A549 (cell line): Measurements from ENCODE around the gene FCN1. TPM values are rescaled to one million over a fixed set of nuclear protein-coding genes. Genes with fewer than 3 reads are reported as not detected.

Experiments used
- ATAC-seq, 2 experiments: fragments of 200-7000 bp in 1 of 2; fragments of >200 bp in 1 of 2; cut with Nextera tagmentation in 1 of 2; cut with Tn5 transposase in 1 of 2; 3 replicates each; pipeline versions ENCODE4 v1.8.0 to v1.9.1; 2018 to 2020; ENCODE audit warnings: mild to moderate bottlenecking in 1 of 2, moderate library complexity in 1 of 2
- CTCF ChIA-PET: fragments of 300-600 bp; sonication (Branson Sonifier 250); formaldehyde crosslinking; extraction: SDS; loops from one replicate; lab custom pipeline; 2021; ENCODE audit warnings: antibody characterized with exemption, inconsistent platforms; lab: Yijun Ruan, JAX
- POLR2A ChIA-PET: fragments of 350-600 bp; formaldehyde crosslinking; extraction: SDS; loops from one replicate; lab custom pipeline; 2021; ENCODE audit warnings: antibody characterized with exemption, inconsistent platforms; lab: Yijun Ruan, JAX
- DNase-seq, 2 experiments: peaks; one replicate each; pipeline versions ENCODE4 v3.0.0 to v3.0.0-alpha.2; 2011 to 2016; ENCODE audit warnings: low read depth in 1 of 2, low spot score in 1 of 2
- FAIRE-seq: peaks from 2 replicates; lab custom pipeline; 2011; peaks lifted over from hg19 to GRCh38; lab: Jason Lieb, UNC
- H3K27ac ChIP-seq, 2 experiments: fragments of >200 bp; sonication (Bioruptor Twin); formaldehyde crosslinking; 3 replicates each; pipeline ENCODE4 v1.5.1; 2016 to 2017
- H3K4me1 ChIP-seq: fragments of >200 bp; sonication (Bioruptor Twin); formaldehyde crosslinking; 3 replicates; pipeline ENCODE4 v1.6.1; 2016
- H3K4me2 ChIP-seq: fragments of >200 bp; sonication (Bioruptor Twin); formaldehyde crosslinking; 3 replicates; pipeline ENCODE4 v1.6.1; 2016
- H3K4me3 ChIP-seq: fragments of >200 bp; sonication (Bioruptor Twin); formaldehyde crosslinking; 3 replicates; pipeline ENCODE4 v1.5.1; 2016
- H3K9me3 ChIP-seq: fragments of >200 bp; sonication (Bioruptor Twin); formaldehyde crosslinking; 3 replicates; pipeline ENCODE4 v1.6.1; 2016
- BCL3 ChIP-seq: fragments of >200 bp; sonication (Bioruptor Twin); formaldehyde crosslinking; IDR thresholded peaks from 3 replicates; pipeline ENCODE4 v1.6.1; 2016
- CEBPB ChIP-seq, 2 experiments: fragments of >200 bp in 1 of 2; sonication (Bioruptor Twin) in 1 of 2; formaldehyde crosslinking in 1 of 2; IDR thresholded peaks; 2 replicates each; pipeline ENCODE4 v1.6.1; 2012 to 2016
- CHD4 ChIP-seq: fragments of 200-600 bp; sonication (generic); IDR thresholded peaks from 2 replicates; pipeline ENCODE4 v1.6.1; 2016; ENCODE audit warnings: antibody characterized with exemption, mild to moderate bottlenecking, borderline replicate concordance
- FOSB ChIP-seq: fragments of 250-450 bp; sonication (Bioruptor Pico); IDR thresholded peaks from 2 replicates; pipeline ENCODE4 v1.5.0; 2020; ENCODE audit warnings: mild to moderate bottlenecking, moderate library complexity
- FOSL2 ChIP-seq, 2 experiments: fragments of 450-650 bp in 1 of 2; fragments of >200 bp in 1 of 2; sonication (Bioruptor Twin) in 1 of 2; formaldehyde crosslinking; IDR thresholded peaks; 2 replicates each; pipeline versions ENCODE4 v1.5.0 to v1.6.1; 2016 to 2020; ENCODE audit warnings: mild to moderate bottlenecking in 1 of 2, moderate library complexity in 1 of 2
- FOXS1 ChIP-seq: fragments of 250-450 bp; sonication (Bioruptor Pico); IDR thresholded peaks from 2 replicates; pipeline ENCODE4 v1.5.0; 2020; ENCODE audit warnings: mild to moderate bottlenecking, moderate library complexity
- HMGXB4 ChIP-seq: fragments of 250-450 bp; sonication (Bioruptor Pico); IDR thresholded peaks from 2 replicates; pipeline ENCODE4 v1.5.0; 2021; ENCODE audit warnings: mild to moderate bottlenecking, moderate library complexity, borderline replicate concordance
- HOXB5 ChIP-seq: fragments of 250-450 bp; sonication (Bioruptor Pico); IDR thresholded peaks from 2 replicates; pipeline ENCODE4 v1.5.0; 2020; ENCODE audit warnings: mild to moderate bottlenecking, moderate library complexity
- JUNB ChIP-seq: fragments of >200 bp; sonication (Bioruptor Twin); formaldehyde crosslinking; IDR thresholded peaks from 2 replicates; pipeline ENCODE4 v1.6.1; 2016
- MAFK ChIP-seq: fragments of 450-650 bp; IDR thresholded peaks from 2 replicates; pipeline ENCODE4 v1.6.1; 2014; ENCODE audit not compliant: partially characterized antibody
- NR3C1 ChIP-seq: fragments of >200 bp; sonication (Bioruptor Twin); formaldehyde crosslinking; IDR thresholded peaks from 3 replicates; pipeline ENCODE4 v1.6.1; 2017
- POLR2A ChIP-seq: IDR thresholded peaks from 2 replicates; pipeline ENCODE4 v1.6.1; 2012; ENCODE audit warnings: mild to moderate bottlenecking, low read length
- RAD21 ChIP-seq, 2 experiments: fragments of >200 bp in 1 of 2; sonication (Bioruptor Twin) in 1 of 2; formaldehyde crosslinking in 1 of 2; IDR thresholded peaks in 1 of 2; conservative IDR thresholded peaks in 1 of 2; 2 replicates in 1 of 2; 3 replicates in 1 of 2; pipeline ENCODE4 v1.6.1; 2012 to 2018; ENCODE audit warnings: inconsistent platforms in 1 of 2
- RARB ChIP-seq: fragments of 250-450 bp; sonication (Bioruptor Pico); IDR thresholded peaks from 2 replicates; pipeline ENCODE4 v1.8.0; 2021; ENCODE audit warnings: mild to moderate bottlenecking, moderate library complexity
- SREBF2 ChIP-seq: fragments of 450-650 bp; IDR thresholded peaks from 2 replicates; pipeline ENCODE4 v1.6.1; 2014; ENCODE audit warnings: mild to moderate bottlenecking, moderate library complexity
- TFCP2L1 ChIP-seq: fragments of 250-450 bp; sonication (Bioruptor Pico); IDR thresholded peaks from 2 replicates; pipeline ENCODE4 v1.5.0; 2021; ENCODE audit warnings: mild to moderate bottlenecking
- ZSCAN20 ChIP-seq: fragments of 250-450 bp; sonication (Bioruptor Pico); IDR thresholded peaks from 2 replicates; pipeline ENCODE4 v1.8.0; 2022; ENCODE audit warnings: mild to moderate bottlenecking, moderate library complexity
- WGBS: methylation state at CpG from one replicate; pipeline ENCODE4 v1.1.6; 2017; ENCODE audit errors: missing lambda C conversion rate; 5-methylcytosine and 5-hydroxymethylcytosine counted together
- polyA plus RNA-seq, 4 experiments: library from polyadenylated mRNA; depleted of rRNA in 3 of 4; stranded (reverse); fragments of >200 nt; fragmentation: RNase III in 1 of 4; extraction: RNeasy Plus Mini Kit Qiagen cat#74134 plus additional on column Dnase treatment in 1 of 4; gene quantifications; 2 replicates in 3 of 4; 3 replicates in 1 of 4; pipeline ENCODE4 v1.2.3, GENCODE V29; 2011 to 2017
- TF ChIP-seq, protein P1 (sequence below): fragments of 250-450 bp; sonication (Bioruptor Pico); IDR thresholded peaks from 2 replicates; pipeline ENCODE4 v1.5.0; 2020; ENCODE audit warnings: low read depth, mild to moderate bottlenecking, moderate library complexity
- TF ChIP-seq, protein P2 (sequence below): IDR thresholded peaks from 2 replicates; pipeline ENCODE4 v1.6.1; 2012

FCN1 gene
- polyA plus RNA-seq, 2 of the 4 experiments (the other 2 are of a cell fraction), result not detected

DNA sequence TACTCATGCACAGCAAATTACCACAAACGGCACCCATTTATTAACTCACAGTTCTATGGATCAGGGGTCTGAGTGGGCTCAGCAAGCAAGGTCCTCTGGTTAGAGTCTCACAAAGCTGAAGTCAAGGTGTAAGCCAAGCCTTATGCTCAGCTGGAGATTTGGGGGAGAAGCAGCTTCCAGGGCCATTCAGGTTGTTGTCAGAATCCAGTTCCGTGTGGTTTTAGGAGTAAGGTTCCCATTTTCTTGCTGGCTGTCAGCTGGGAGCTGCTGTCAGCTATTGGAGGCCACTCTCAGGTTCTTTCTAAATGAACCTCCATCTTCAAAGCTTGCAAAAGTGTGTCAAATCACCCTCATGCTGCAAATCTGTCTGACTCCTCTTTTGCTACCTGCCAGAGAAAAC lies 19.4 kb downstream of the FCN1 start:
- no peak for DNase-seq
- TF ChIP-seq BCL3 (no peak), CEBPB (IDR thresholded peaks at IDR 0.05) (no peak), FOSB (no peak), POLR2A (no peak), RARB (no peak), SREBF2 (no peak), FOXS1 (no peak), NR3C1 (no peak), HMGXB4 (CRISPR knock-in tag) (no peak), CHD4 (no peak)
- peaks cover 24% of the 10 kb centered on the region for H3K4me1 ChIP-seq
- no peak for FAIRE-seq
- no peak overlapping the region for H3K4me2 ChIP-seq
- WGBS, result 31% methylated on average over 2 of the region's 2 CpGs
- ChIA-PET POLR2A (no interaction called here), CTCF (interaction anchor here (0.9 kb wide), 1 partner anchor 8 kb away, joined by 3 read pairs; no protein-coding TSS in a partner anchor)
- H3K27ac ChIP-seq, result no peak overlapping the region
- H3K4me3 ChIP-seq, result no peak overlapping the region
- no peak for ATAC-seq
- H3K9me3 ChIP-seq, result peaks cover 21% of the 10 kb centered on the region; the same call in 2 of the 3 replicates

DNA sequence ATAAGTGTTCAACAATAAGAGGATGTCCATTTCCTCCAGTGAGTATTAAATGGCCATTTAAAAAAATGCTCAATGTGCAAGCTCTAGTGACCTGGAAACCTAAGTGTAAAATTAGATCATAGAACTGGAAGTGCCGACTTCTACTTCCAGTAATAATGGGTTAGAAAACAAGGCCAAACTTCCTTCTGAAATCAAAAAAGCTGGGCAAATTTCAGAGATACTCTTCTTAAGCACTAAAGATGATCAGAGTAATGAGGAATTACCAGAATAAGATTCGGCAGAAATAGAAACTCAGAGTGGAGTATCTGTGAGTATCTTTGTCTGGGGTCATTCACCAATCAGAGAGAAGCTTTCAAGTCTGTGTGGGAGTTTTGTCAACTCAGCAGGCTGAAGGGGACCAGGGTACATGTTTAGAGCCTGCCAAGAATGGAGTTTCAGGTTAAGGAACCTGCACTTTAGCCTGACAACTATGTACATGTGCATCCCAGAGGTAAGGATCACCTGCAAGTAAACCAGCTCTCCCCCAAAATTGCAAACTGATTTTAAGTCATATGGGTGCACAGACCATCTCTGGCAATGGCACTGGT lies 20.0 kb downstream of the FCN1 start:
- FAIRE-seq (no peak), ATAC-seq (no peak), DNase-seq (no peak)
- Histone ChIP-seq H3K4me2 (no peak overlapping the region), H3K9me3 (peaks cover 21% of the 10 kb centered on the region; the same call in 2 of the 3 replicates), H3K27ac (no peak overlapping the region), H3K4me1 (peaks cover 24% of the 10 kb centered on the region), H3K4me3 (no peak overlapping the region)
- TF ChIP-seq JUNB, result no peak
- TF ChIP-seq RAD21 (conservative IDR thresholded peaks at IDR 0.05 in 1 of 2, IDR thresholded peaks at IDR 0.05 in 1 of 2), result no peak
- no peak for TF ChIP-seq TFCP2L1
- TF ChIP-seq POLR2A, result no peak
- TF ChIP-seq, protein P1, sequence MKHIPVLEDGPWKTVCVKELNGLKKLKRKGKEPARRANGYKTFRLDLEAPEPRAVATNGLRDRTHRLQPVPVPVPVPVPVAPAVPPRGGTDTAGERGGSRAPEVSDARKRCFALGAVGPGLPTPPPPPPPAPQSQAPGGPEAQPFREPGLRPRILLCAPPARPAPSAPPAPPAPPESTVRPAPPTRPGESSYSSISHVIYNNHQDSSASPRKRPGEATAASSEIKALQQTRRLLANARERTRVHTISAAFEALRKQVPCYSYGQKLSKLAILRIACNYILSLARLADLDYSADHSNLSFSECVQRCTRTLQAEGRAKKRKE (CRISPR knock-in tag), result no peak
- no peak for TF ChIP-seq CHD4
- no peak for TF ChIP-seq HOXB5 (CRISPR knock-in tag)
- no peak for TF ChIP-seq ZSCAN20 (CRISPR knock-in tag)
- no peak for TF ChIP-seq MAFK
- TF ChIP-seq, protein P2, sequence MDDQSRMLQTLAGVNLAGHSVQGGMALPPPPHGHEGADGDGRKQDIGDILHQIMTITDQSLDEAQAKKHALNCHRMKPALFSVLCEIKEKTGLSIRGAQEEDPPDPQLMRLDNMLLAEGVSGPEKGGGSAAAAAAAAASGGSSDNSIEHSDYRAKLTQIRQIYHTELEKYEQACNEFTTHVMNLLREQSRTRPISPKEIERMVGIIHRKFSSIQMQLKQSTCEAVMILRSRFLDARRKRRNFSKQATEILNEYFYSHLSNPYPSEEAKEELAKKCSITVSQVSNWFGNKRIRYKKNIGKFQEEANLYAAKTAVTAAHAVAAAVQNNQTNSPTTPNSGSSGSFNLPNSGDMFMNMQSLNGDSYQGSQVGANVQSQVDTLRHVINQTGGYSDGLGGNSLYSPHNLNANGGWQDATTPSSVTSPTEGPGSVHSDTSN, result no peak
- no peak for TF ChIP-seq FOSL2 (IDR thresholded peaks at IDR 0.05)
- TF ChIP-seq FOSL2 (CRISPR knock-in tag; IDR thresholded peaks at IDR 0.05), result no peak
- WGBS, result 79% methylated on average over 2 of the region's 2 CpGs
- CTCF ChIA-PET, result interaction anchor here (0.9 kb wide), 1 partner anchor 9 kb away, joined by 3 read pairs; no protein-coding TSS in a partner anchor
- POLR2A ChIA-PET, result no interaction called here
